Gastroesophageal sphincter (tissue), 3 donors: Measurements from ENCODE around the gene GDF11.
"Not testable (repeated sequence)": the region's sequence is repeated elsewhere in the genome, so short reads cannot be mapped to it uniquely, and the experiment has no call there.

Experiments used
- CTCF ChIP-seq, 4 experiments: fragments of 200-600 bp in 2 of 4; fragments of 450-650 bp in 2 of 4; sonication (generic) in 1 of 4; IDR thresholded peaks; one replicate each; pipeline ENCODE4 v1.5.1; 2017 to 2019; ENCODE audit warnings: antibody characterized with exemption in 4 of 4, mild to moderate bottlenecking in 2 of 4, moderate library complexity in 2 of 4
- POLR2A ChIP-seq, 2 donors: fragments of 450-650 bp; IDR thresholded peaks; one replicate each; pipeline ENCODE4 v1.6.1; 2017; ENCODE audit warnings: antibody characterized with exemption in 2 of 2, mild to moderate bottlenecking in 2 of 2, moderate library complexity in 1 of 2
- POLR2AphosphoS5 ChIP-seq: sonication (generic); formaldehyde crosslinking; IDR thresholded peaks from one replicate; pipeline ENCODE4 v1.6.1; 2017; ENCODE audit warnings: antibody characterized with exemption

- TF ChIP-seq POLR2AphosphoS5; POLR2A (IDR thresholded peaks at IDR 0.05); CTCF (IDR thresholded peaks at IDR 0.05): not testable (repeated sequence)
Observed at GRCh38 chr12:55758575-55758974, 15.7 kb downstream of the GDF11 start.
